Gastrocnemius medialis (tissue), 4 donors: ENCODE data around the gene IWS1.

ENCODE experiments used
- POLR2A ChIP-seq, 2 donors: fragments of 450-650 bp; IDR thresholded peaks; one replicate each; pipeline ENCODE4 v1.6.1; 2017; ENCODE audit warnings: antibody characterized with exemption in 2 of 2, mild to moderate bottlenecking in 2 of 2, moderate library complexity in 2 of 2
- TF ChIP-seq, protein P1 (sequence below), 5 experiments: fragments of 450-650 bp in 3 of 5; fragments of 200-600 bp in 2 of 5; sonication (generic) in 2 of 5; IDR thresholded peaks in 4 of 5; conservative IDR thresholded peaks in 1 of 5; 1 replicate in 4 of 5; 2 replicates in 1 of 5; pipeline ENCODE4 v1.5.1; 2016 to 2019; ENCODE audit warnings: antibody characterized with exemption in 5 of 5, mild to moderate bottlenecking in 3 of 5, moderate library complexity in 3 of 5

DNA sequence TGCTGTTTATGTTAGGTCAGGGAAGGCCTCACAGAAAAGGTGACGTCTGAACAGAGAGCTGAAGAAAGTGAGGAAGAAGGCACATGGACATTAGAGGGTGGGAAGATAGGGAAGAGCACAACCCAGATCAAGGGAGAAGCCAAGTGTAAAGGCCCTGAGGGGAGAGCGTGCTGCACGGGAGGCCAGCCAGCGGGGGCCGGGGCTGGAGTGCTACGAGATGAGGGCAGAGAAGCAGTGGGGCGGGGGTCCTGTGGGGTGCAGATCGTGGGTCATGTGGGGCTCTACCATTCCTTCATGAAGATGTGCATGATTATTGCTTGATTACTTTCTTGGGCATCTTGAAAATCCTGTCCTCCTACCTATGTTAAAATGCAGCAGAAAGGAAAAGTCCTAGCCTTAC is 57.2 kb downstream of the IWS1 start:
- TF ChIP-seq, protein P1, sequence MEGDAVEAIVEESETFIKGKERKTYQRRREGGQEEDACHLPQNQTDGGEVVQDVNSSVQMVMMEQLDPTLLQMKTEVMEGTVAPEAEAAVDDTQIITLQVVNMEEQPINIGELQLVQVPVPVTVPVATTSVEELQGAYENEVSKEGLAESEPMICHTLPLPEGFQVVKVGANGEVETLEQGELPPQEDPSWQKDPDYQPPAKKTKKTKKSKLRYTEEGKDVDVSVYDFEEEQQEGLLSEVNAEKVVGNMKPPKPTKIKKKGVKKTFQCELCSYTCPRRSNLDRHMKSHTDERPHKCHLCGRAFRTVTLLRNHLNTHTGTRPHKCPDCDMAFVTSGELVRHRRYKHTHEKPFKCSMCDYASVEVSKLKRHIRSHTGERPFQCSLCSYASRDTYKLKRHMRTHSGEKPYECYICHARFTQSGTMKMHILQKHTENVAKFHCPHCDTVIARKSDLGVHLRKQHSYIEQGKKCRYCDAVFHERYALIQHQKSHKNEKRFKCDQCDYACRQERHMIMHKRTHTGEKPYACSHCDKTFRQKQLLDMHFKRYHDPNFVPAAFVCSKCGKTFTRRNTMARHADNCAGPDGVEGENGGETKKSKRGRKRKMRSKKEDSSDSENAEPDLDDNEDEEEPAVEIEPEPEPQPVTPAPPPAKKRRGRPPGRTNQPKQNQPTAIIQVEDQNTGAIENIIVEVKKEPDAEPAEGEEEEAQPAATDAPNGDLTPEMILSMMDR (IDR thresholded peaks at IDR 0.05 in 4 of 5, conservative IDR thresholded peaks at IDR 0.05 in 1 of 5): no peak
- no peak for TF ChIP-seq POLR2A (IDR thresholded peaks at IDR 0.05)
